CMK (cell line): ENCODE measurements around the gene NALF2.

Experiments used
- DNase-seq: peaks from one replicate; pipeline ENCODE4 v3.0.0-alpha.2; 2010; ENCODE audit warnings: low read depth

NALF2 gene

DNA sequence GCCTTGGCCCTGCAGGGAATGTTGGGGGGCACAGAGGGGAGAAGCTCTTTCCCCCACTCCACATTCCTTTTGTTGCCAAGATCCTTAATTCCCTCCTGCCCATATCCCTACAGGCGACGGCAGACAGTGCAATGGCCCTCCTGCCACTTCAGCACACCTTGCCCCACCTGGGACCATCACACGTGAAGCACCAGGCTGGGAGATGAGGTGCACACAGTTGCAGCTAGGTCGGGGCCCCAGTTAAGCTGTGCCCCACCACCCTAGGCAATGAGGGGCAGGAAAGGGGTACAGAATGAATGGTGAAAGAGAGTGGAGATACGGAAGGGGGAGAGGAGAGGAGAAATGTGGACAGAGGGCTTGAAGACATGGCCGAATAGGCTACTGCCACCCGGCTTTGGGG is 26.2 kb downstream of the NALF2 start:
- DNase-seq, result no peak

- DNase-seq, result no peak
Measured at GRCh38 chrX:69531031-69531755, 27.1 kb downstream of the NALF2 start.

GRCh38 chrX:69535661-69536060 is 31.5 kb downstream of the NALF2 start:
- DNase-seq, result no peak

DNA sequence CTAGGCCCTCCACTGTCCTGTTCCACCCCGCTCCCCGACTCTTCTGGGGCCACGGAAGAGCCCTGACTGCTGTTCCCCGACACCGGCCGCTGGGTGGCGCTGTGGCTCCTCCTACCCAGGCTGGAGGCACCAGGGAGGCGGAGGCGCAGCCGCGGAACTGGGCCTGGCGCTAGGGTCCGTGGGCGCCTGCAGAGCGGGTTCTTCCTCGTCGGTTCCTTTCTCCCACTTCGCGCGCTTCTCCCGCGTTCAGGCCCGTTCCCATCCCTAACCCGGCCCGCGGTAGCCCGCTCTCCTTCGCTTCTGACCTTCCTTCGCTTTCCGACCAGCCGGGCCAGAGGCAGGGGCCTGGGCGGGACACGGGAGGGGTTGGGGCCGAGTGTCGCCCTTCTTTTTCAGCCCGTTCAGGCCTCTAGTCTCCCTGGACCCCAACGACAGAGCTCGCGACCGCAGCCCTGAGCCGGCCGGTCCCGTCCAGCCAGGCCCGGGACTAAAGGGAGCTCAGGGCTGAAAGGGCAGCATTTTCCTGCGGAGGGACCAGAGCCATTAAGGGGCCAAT is 34.3 kb downstream of the NALF2 start:
- no peak for DNase-seq

GRCh38 chrX:69539437-69539836 is 35.3 kb downstream of the NALF2 start:
- DNase-seq, result no peak

- DNase-seq, result no peak
Measured at GRCh38 chrX:69541956-69542355, 37.8 kb downstream of the NALF2 start.

- DNase-seq, result no peak
Measured at GRCh38 chrX:69543572-69543971, 39.4 kb downstream of the NALF2 start.

DNA sequence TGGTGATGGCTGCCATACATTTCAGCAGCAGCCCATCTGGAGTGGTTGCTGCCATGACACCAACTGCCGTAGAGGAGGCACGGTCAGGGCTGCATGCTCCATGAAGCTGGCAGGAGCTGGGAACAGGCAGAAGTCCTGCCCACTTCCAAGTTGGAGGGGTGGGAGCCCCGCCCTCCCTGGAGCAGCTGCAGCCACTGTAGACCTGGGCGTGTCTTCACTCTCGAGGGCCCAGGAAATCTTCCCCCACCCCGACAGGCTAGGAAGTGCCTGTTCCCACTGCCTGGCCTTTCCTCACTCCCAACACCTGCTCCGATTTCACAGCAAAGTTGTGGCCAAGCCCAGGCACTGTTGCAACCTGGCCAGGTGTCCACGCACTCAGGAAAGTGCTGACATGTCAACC is 42.3 kb downstream of the NALF2 start:
- no peak for DNase-seq

GRCh38 chrX:69546978-69547377 is 42.9 kb downstream of the NALF2 start:
- no peak for DNase-seq

DNA sequence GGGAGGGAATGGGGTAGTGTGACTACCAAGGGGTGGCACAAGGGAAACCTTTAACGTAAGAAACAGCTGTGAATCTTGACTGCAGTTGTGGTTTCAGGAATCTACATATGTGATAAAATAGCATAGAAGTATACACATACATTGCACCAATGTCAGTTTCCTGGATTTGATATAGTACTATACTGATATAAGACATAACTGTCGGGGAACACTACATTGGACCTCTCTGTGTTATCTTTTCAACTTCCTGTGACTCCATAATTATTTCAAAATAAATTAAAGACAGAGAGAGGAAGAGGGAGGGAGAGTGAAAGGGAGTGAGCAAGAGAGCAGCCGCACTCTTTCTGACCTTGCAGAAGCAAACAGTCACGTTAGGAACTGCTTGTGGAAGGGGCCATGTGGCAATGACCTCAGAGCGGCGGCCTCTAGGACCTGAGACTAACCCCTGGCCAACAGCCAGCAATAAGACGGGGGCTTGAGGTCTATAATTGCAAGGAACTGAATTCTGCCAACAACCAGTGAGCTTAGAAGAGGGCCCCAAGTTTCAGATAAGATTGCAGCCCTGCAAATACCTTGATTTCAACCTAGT is 47.4 kb downstream of the NALF2 start:
- no peak for DNase-seq

DNA sequence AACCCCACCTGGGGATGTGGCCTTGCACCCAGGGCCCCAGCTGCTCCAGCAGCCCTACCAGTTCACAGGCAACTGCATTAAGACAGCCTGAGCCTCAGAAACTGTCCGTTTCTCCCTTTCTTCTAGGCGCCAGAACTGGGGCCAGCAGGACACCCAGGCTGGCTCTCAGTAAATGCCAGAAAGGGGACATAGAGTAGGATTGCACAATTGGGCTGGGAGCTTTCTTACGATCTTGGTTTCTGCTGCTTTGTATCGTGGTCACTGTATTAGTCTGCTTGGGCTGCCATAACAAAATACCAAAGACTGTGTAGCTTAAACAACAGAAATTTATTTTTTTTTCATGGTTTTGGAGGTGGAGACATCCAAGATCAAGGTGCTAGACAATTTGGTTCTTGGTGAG is 48.4 kb downstream of the NALF2 start:
- DNase-seq, result no peak
